ENCODE data around the gene CSMD2. TPM values are rescaled to one million over a fixed set of nuclear protein-coding genes. Genes with fewer than 3 reads are reported as not detected.

Gene CSMD2
- polyA plus RNA-seq, 1 of the 3 experiments (the other 2 are of a cell fraction), result not detected

GRCh38 chr1:33696962-33697361, 468.1 kb downstream of the CSMD2 start:
- no peak overlapping the region for H2AFZ ChIP-seq (ENCODE audit: low read depth)
- no peak overlapping the region for H3K9ac ChIP-seq
- H3K27ac ChIP-seq (ENCODE audit: low read depth in 2 of 2, low read length in 1 of 2), result no peak overlapping the region
- no peaks in the 10 kb centered on the region for H3K9me2 ChIP-seq
- no peaks in the 10 kb centered on the region for H3K4me1 ChIP-seq (ENCODE audit: control insufficient read depth in 1 of 2, insufficient read depth in 2 of 2, low read depth in 1 of 2, low read length in 1 of 2)
- ChIA-PET POLR2A (no interaction called here), CTCF (no interaction called here)
- H3K79me2 ChIP-seq (ENCODE audit: insufficient read depth), result no peaks in the 10 kb centered on the region
- H3K9me3 ChIP-seq, result no peaks in the 10 kb centered on the region
- H3F3A ChIP-seq (replicated peaks; ENCODE audit: insufficient read depth), result no peaks in the 10 kb centered on the region
- no peaks in the 10 kb centered on the region for H3K36me3 ChIP-seq (replicated peaks in 1 of 2; ENCODE audit: control insufficient read depth in 1 of 2, insufficient read depth in 2 of 2, low read length in 1 of 2)
- no peaks in the 10 kb centered on the region for H3K27me3 ChIP-seq (ENCODE audit: insufficient read depth)
- no peaks in the 10 kb centered on the region for H4K20me1 ChIP-seq (ENCODE audit: insufficient read depth)
- 21% methylated on average over 2 of the region's 2 CpGs for WGBS (ENCODE audit: low lambda C conversion rate)
- no peak overlapping the region for H3K4me3 ChIP-seq (ENCODE audit: low read depth in 2 of 2, low read length in 1 of 2)
- no peak for DNase-seq
- no peak overlapping the region for H3K4me2 ChIP-seq
- no peak for TF ChIP-seq RAD21 (IDR thresholded peaks at IDR 0.05; ENCODE audit: low read length)
- TF ChIP-seq TCF12 (IDR thresholded peaks at IDR 0.05), result no peak
- no peak for TF ChIP-seq RXRA (IDR thresholded peaks at IDR 0.05; ENCODE audit: borderline replicate concordance, low read depth)
- TF ChIP-seq NRF1 (IDR thresholded peaks at IDR 0.05; ENCODE audit: low read depth, low read length), result no peak
- no peak for TF ChIP-seq EP300 (IDR thresholded peaks at IDR 0.05; ENCODE audit: borderline replicate concordance in 1 of 2, low read depth in 1 of 2, low read length in 1 of 2)
- TF ChIP-seq USF1 (IDR thresholded peaks at IDR 0.05; ENCODE audit: borderline replicate concordance, low read depth), result no peak
- TF ChIP-seq ZBTB33 (IDR thresholded peaks at IDR 0.05; ENCODE audit: borderline replicate concordance, low read depth), result no peak
- no peak for TF ChIP-seq TEAD4 (IDR thresholded peaks at IDR 0.05; ENCODE audit: borderline replicate concordance, insufficient read depth)
- no peak for TF ChIP-seq NFIC (IDR thresholded peaks at IDR 0.05; ENCODE audit: borderline replicate concordance)
- no peak for TF ChIP-seq CHD2 (IDR thresholded peaks at IDR 0.05; ENCODE audit: low read length, partially characterized antibody)
- TF ChIP-seq SIN3A (IDR thresholded peaks at IDR 0.05; ENCODE audit: borderline replicate concordance, low read depth, low read length), result no peak
- TF ChIP-seq FOSL2 (IDR thresholded peaks at IDR 0.05; ENCODE audit: borderline replicate concordance, low read depth), result no peak
- no peak for TF ChIP-seq EZH2phosphoT487 (IDR thresholded peaks at IDR 0.05; ENCODE audit: borderline replicate concordance, low read depth)
- no peak for TF ChIP-seq MEF2A (IDR thresholded peaks at IDR 0.05; ENCODE audit: borderline replicate concordance, low read depth)
- no peak for TF ChIP-seq JUND (IDR thresholded peaks at IDR 0.05)
- no peak for TF ChIP-seq MXI1 (IDR thresholded peaks at IDR 0.05; ENCODE audit: low read depth, low read length)
- no peak for TF ChIP-seq POLR2AphosphoS5 (IDR thresholded peaks at IDR 0.05; ENCODE audit: low read depth, low read length)
- TF ChIP-seq FOXJ3 (CRISPR knock-in tag; IDR thresholded peaks at IDR 0.05), result no peak

- WGBS (ENCODE audit: low lambda C conversion rate), result 23% methylated on average over 1 of the region's 1 CpG
- Histone ChIP-seq H3K27me3 (ENCODE audit: insufficient read depth) (no peaks in the 10 kb centered on the region), H3K4me2 (no peak overlapping the region), H4K20me1 (ENCODE audit: insufficient read depth) (no peaks in the 10 kb centered on the region), H3K27ac (ENCODE audit: low read depth in 2 of 2, low read length in 1 of 2) (no peak overlapping the region), H3F3A (replicated peaks; ENCODE audit: insufficient read depth) (no peaks in the 10 kb centered on the region), H2AFZ (ENCODE audit: low read depth) (no peak overlapping the region), H3K9ac (no peak overlapping the region), H3K4me3 (ENCODE audit: low read depth in 2 of 2, low read length in 1 of 2) (no peak overlapping the region), H3K9me2 (no peaks in the 10 kb centered on the region), H3K4me1 (ENCODE audit: control insufficient read depth in 1 of 2, insufficient read depth in 2 of 2, low read depth in 1 of 2, low read length in 1 of 2) (no peaks in the 10 kb centered on the region), H3K79me2 (ENCODE audit: insufficient read depth) (no peaks in the 10 kb centered on the region), H3K36me3 (replicated peaks in 1 of 2; ENCODE audit: control insufficient read depth in 1 of 2, insufficient read depth in 2 of 2, low read length in 1 of 2) (no peaks in the 10 kb centered on the region), H3K9me3 (no peaks in the 10 kb centered on the region)
- ChIA-PET POLR2A (no interaction called here), CTCF (interaction anchor here (1.4 kb wide), 1 partner anchor 12 kb away, joined by 5 read pairs; no protein-coding TSS in a partner anchor)
- DNase-seq, result no peak
- no peak for TF ChIP-seq FOXM1 (IDR thresholded peaks at IDR 0.05; ENCODE audit: low read depth)
- TF ChIP-seq ELF1 (IDR thresholded peaks at IDR 0.05), result no peak
- no peak for TF ChIP-seq MXI1 (IDR thresholded peaks at IDR 0.05; ENCODE audit: low read depth, low read length)
- TF ChIP-seq YY1 (IDR thresholded peaks at IDR 0.05; ENCODE audit: low read depth), result no peak
- no peak for TF ChIP-seq RAD21 (IDR thresholded peaks at IDR 0.05; ENCODE audit: low read length)
- no peak for TF ChIP-seq JUND (IDR thresholded peaks at IDR 0.05)
- no peak for TF ChIP-seq MAX (IDR thresholded peaks at IDR 0.05; ENCODE audit: low read depth)
- TF ChIP-seq ZBTB33 (IDR thresholded peaks at IDR 0.05; ENCODE audit: borderline replicate concordance, low read depth), result no peak
- no peak for TF ChIP-seq SMC3 (IDR thresholded peaks at IDR 0.05; ENCODE audit: low read depth, low read length)
- TF ChIP-seq TEAD4 (IDR thresholded peaks at IDR 0.05; ENCODE audit: borderline replicate concordance, insufficient read depth), result no peak
- no peak for TF ChIP-seq EZH2phosphoT487 (IDR thresholded peaks at IDR 0.05; ENCODE audit: borderline replicate concordance, low read depth)
- no peak for TF ChIP-seq USF1 (IDR thresholded peaks at IDR 0.05; ENCODE audit: borderline replicate concordance, low read depth)
- TF ChIP-seq GABPA (IDR thresholded peaks at IDR 0.05; ENCODE audit: low read depth), result no peak
- TF ChIP-seq NFIC (IDR thresholded peaks at IDR 0.05; ENCODE audit: borderline replicate concordance), result no peak
- TF ChIP-seq FOSL2 (IDR thresholded peaks at IDR 0.05; ENCODE audit: borderline replicate concordance, low read depth), result no peak
- no peak for TF ChIP-seq TCF12 (IDR thresholded peaks at IDR 0.05)
Measured at GRCh38 chr1:33696311-33696710, 468.7 kb downstream of the CSMD2 start.
